Activated CD4-positive, alpha-beta T cell treated with anti-CD3 and anti-CD28 coated beads, Interleukin-2, amount 50 U/mL, for 4 hours (primary cell): ENCODE measurements around the gene ARHGEF10L.

Experiments
- DNase-seq, 2 experiments: peaks; one replicate each; pipeline ENCODE4 v3.0.0-alpha.2; 2020

ARHGEF10L gene

GRCh38 chr1:17524645-17525044 is 14.9 kb upstream of the ARHGEF10L start:
- DNase-seq: no peak

GRCh38 chr1:17525996-17526686 is 13.4 kb upstream of the ARHGEF10L start:
- no peak for DNase-seq

GRCh38 chr1:17527036-17527914 is 12.2 kb upstream of the ARHGEF10L start:
- DNase-seq: no peak

GRCh38 chr1:17529381-17529780 is 10.1 kb upstream of the ARHGEF10L start:
- DNase-seq: no peak

GRCh38 chr1:17531343-17531681 is 8.2 kb upstream of the ARHGEF10L start:
- DNase-seq: no peak

GRCh38 chr1:17531682-17532487 is 7.6 kb upstream of the ARHGEF10L start:
- no peak for DNase-seq

GRCh38 chr1:17533201-17533600 is 6.3 kb upstream of the ARHGEF10L start:
- DNase-seq: no peak

GRCh38 chr1:17535300-17535936 is 4.1 kb upstream of the ARHGEF10L start:
- no peak for DNase-seq

- no peak for DNase-seq
Observed at GRCh38 chr1:17538010-17538409, 1.5 kb upstream of the ARHGEF10L start.

GRCh38 chr1:17538428-17539117 is 925 bp upstream of the ARHGEF10L start:
- DNase-seq: no peak

- DNase-seq: no peak
Observed at GRCh38 chr1:17539118-17539476, 401 bp upstream of the ARHGEF10L start.

- DNase-seq: no peak
Observed at GRCh38 chr1:17540255-17541001, 930 bp downstream of the ARHGEF10L start.

- no peak for DNase-seq
Observed at GRCh38 chr1:17542645-17543044, 3.1 kb downstream of the ARHGEF10L start.

GRCh38 chr1:17544776-17545350 is 5.4 kb downstream of the ARHGEF10L start:
- no peak for DNase-seq

- DNase-seq: no peak
Observed at GRCh38 chr1:17545356-17545755, 5.9 kb downstream of the ARHGEF10L start.

- no peak for DNase-seq
Observed at GRCh38 chr1:17546946-17547670, 7.6 kb downstream of the ARHGEF10L start.

- DNase-seq: no peak
Observed at GRCh38 chr1:17549384-17549783, 9.9 kb downstream of the ARHGEF10L start.

GRCh38 chr1:17550729-17551584 is 11.5 kb downstream of the ARHGEF10L start:
- no peak for DNase-seq

- no peak for DNase-seq
Observed at GRCh38 chr1:17551755-17552234, 12.3 kb downstream of the ARHGEF10L start.
